ENCODE data around the gene GBP2. TPM values are rescaled to one million over a fixed set of nuclear protein-coding genes. Genes with fewer than 3 reads are reported as not detected.
"Not testable (repeated sequence)": the region's sequence is repeated elsewhere in the genome, so short reads cannot be mapped to it uniquely, and the experiment has no call there.

Gene GBP2
- total RNA-seq, 1 donor from 2014 or later, result 111 TPM

DNA sequence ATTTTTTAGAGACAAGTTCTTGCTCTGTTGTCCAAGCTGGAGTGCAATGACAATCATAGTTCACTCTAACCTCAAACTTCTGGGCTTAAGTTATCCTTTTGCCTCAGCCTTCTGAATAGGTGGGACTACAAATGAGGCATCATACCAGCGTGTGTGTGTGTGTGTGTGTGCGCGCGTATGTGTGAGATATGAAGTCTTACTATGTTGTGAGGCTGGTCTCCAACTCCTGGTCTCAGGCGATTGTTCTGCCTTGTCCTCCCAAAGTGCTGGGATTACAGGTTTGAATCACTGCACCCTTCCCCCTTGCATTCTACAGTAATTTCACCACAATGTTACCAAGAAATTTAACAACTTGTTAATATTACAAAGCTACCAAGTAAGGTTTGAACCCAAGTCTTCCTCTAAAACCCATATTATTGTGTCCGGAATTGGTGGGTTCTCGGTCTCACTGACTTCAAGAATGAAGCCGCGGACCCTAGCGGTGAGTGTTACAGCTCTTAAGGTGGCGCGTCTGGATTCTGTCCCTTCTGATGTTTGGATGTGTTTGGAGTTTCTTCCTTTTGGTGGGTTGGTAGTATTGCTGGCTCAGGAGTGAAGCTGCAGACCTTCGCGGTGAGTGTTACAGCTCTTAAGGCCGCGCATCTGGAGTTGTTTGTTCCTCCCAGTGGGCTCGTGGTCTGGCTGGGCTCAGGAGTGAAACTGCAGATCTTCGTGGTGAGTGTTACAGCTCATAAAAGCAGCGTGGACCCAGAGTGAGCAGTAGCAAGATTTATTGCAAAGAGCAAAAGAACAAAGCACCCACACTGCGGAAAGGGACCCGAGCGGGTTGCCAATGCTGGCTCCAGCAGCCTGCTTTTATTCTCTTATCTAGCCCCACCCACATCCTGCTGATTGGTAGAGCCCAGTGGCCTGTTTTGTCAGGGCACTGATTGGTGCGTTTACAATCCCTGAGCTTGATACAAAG lies 970 bp upstream of the GBP2 start:
- DNase-seq (ENCODE audit: low read depth), result peak; percentile 24

DNA sequence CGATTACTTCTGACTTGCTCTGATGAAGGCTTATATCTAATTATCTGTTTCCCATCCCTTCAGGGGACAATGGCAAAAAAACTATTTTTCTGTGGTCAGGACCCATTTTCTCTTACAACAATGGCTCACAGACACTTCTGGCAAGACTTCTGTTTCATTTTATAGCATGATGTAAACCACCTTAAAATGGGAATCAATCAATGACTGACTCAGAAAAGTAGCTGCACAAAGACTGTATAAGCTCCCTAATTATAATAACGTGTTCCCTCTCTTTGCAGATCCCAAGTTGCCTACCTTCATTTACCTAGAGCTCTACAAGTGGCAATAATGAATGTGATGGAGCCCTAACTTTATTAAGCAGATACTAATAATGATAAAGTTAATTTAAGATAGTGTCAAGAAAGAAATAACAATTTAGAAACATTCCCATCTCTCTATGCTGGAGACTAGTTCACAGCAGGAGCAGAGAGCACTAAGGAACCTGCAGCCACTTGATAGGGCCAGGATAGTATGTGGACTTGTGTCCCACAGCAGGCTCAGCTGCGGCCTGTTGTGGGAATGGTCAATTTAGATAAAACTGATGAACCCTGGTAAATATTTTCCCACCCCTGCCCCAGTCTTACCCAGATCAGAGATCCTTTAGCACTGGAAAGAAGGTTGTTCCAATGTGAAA lies 538 bp downstream of the GBP2 start:
- no peak for DNase-seq (ENCODE audit: low read depth)

DNA sequence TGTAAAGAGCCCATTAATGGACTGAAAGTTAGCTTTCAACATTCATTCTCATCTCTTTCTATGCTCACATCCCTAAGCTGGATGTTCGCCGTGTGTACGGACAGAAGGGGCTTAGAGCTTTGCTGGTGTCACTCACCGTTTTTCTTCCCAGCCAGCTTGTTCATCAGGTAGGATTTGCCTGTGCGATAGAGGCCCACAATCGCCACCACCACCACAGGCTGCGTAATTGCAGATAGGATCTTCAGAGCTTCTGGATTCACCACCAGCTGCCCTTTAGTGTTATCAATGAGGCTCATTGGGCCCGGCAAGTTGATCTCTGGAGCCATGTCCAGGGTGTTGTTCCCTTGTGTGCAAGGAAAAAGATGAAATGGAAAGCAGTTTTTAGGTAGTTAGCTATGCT lies 4.3 kb downstream of the GBP2 start:
- no peak for DNase-seq (ENCODE audit: low read depth)

GRCh38 chr1:89114662-89115061 lies 11.3 kb downstream of the GBP2 start:
- no peak for DNase-seq (ENCODE audit: low read depth)

- no peak for DNase-seq (ENCODE audit: low read depth)
Measured at GRCh38 chr1:89112871-89113613, 12.9 kb downstream of the GBP2 start.

GRCh38 chr1:89104687-89105086 lies 21.2 kb downstream of the GBP2 start:
- DNase-seq (ENCODE audit: low read depth), result no peak

GRCh38 chr1:89104147-89104546 lies 21.8 kb downstream of the GBP2 start:
- DNase-seq (ENCODE audit: low read depth), result no peak

- no peak for DNase-seq (ENCODE audit: low read depth)
Measured at GRCh38 chr1:89102021-89102420, 23.9 kb downstream of the GBP2 start.

DNA sequence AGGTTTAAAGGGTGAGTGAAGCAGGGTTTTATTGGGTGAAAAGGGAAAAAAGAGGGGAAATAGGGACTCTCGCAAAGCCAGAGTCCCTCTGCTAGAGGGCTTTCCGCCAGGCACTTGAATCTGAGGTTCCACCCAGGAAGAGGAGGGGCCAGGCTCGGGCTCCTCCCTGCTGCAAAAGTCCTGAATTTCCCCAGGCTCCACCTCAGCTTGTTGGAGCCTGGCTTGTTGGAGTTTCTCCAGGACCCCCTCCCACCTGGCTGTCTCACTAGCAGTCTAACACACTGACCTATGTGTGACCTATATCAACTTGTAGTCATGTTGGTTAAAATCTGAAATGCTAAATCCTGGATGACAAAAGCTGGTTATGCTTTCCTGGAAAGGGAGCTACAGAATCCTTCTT lies 25.5 kb downstream of the GBP2 start:
- no peak for DNase-seq (ENCODE audit: low read depth)

DNA sequence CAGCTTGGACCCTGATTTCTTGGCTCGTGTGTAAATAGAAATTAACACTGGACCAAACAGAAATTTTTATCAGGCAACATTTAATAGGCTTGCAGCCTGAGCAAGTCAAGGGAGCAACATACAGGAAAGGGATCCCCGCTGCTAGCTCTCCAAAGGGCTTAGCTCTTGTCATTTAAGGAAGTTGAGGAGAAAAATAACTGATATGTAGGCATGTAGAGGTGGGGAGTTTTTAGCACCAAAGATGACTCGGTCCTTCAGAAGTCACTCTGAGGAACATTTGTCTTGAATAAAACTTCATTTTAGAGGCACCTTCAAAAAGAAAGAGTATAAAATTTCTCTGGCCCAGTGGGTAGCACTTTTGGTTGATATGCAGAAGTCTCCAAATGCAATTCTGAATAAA lies 27.1 kb downstream of the GBP2 start:
- no peak for DNase-seq (ENCODE audit: low read depth)

GRCh38 chr1:89095737-89096136 lies 30.2 kb downstream of the GBP2 start:
- no peak for DNase-seq (ENCODE audit: low read depth)

- DNase-seq (ENCODE audit: low read depth), result no peak
Measured at GRCh38 chr1:89089962-89090361, 36.0 kb downstream of the GBP2 start.

DNA sequence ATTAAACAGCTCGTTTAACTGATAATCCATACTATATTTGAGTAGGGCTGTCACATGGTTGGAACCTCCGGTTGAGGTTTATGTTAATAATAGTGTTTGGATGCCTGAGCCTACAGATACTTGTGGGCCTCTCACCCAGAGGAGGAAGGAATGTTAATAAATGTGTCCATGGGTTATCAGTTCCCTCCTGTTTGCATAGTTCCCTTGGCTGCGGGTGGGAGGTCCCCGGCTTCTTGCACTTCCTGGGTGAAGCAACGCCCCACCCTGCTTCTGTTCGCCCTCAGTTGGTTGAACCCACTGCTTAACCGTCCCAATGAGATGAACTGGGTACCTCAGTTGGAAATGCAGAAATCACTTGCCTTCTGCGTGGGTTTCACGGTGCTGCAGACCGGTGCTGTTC lies 37.3 kb downstream of the GBP2 start:
- DNase-seq (ENCODE audit: low read depth), result no peak

DNA sequence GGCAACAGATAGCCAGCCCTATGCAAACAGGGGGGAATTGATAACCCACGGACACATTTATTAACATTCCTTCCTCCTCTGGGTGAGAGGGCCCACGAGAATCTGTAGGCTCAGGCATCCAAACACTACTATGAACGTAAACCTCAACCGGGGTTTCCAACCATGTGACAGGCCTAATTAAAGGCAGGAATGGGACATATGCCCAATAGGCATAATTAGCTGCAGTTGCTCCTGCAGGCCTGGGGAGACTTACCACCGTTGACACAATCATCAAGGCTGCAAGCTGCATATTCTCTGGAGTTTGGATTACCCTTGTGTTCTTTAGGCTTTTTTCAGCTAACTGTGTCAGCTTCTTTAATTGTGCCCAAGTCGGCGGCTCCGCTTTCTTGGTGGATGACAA lies 38.7 kb downstream of the GBP2 start:
- DNase-seq (ENCODE audit: low read depth), result no peak

GRCh38 chr1:89085781-89086180 lies 40.1 kb downstream of the GBP2 start:
- DNase-seq (ENCODE audit: low read depth), result no peak

GRCh38 chr1:89081005-89081404 lies 44.9 kb downstream of the GBP2 start:
- no peak for DNase-seq (ENCODE audit: low read depth)

- not testable (repeated sequence) for DNase-seq (ENCODE audit: low read depth)
Measured at GRCh38 chr1:89080068-89080467, 45.8 kb downstream of the GBP2 start.

- not testable (repeated sequence) for DNase-seq (ENCODE audit: low read depth)
Measured at GRCh38 chr1:89072466-89073065, 53.3 kb downstream of the GBP2 start.

GRCh38 chr1:89070509-89070908 lies 55.4 kb downstream of the GBP2 start:
- DNase-seq (ENCODE audit: low read depth), result no peak

GRCh38 chr1:89069951-89070350 lies 56.0 kb downstream of the GBP2 start:
- DNase-seq (ENCODE audit: low read depth), result peak; percentile 13

GRCh38 chr1:89068291-89068690 lies 57.6 kb downstream of the GBP2 start:
- DNase-seq (ENCODE audit: low read depth), result peak; percentile 90

Measured in myocyte (in vitro differentiated cells).